PC-9 (cell line): ENCODE results near the gene SPEN. TPM values are rescaled to one million over a fixed set of nuclear protein-coding genes. Genes with fewer than 3 reads are reported as not detected.
"Not testable (repeated sequence)": the region's sequence is repeated elsewhere in the genome, so short reads cannot be mapped to it uniquely, and the experiment has no call there.

Experiments used
- BruUV-seq: library from RNA; stranded (reverse); fragments of 400-500 nt; replicated peaks from 2 replicates; lab custom pipeline; 2021; lab: Mats Ljungman, UMichigan
- CTCF ChIA-PET: fragments of 300-600 bp; sonication (Branson Sonifier 250); formaldehyde crosslinking; loops from one replicate; lab custom pipeline; 2022; ENCODE audit warnings: antibody characterized with exemption; lab: Charles Lee
- POLR2A ChIA-PET: fragments of 300-600 bp; sonication (Branson Sonifier 250); formaldehyde crosslinking; loops from one replicate; lab custom pipeline; 2022; ENCODE audit warnings: antibody characterized with exemption; ENCODE audit not compliant: unreplicated experiment; lab: Charles Lee
- DNase-seq, 2 experiments: peaks; one replicate each; pipeline versions ENCODE4 v3.0.0 to v3.0.0-alpha.2; 2015 to 2022; ENCODE audit warnings: mixed read lengths in 1 of 2
- H2AFZ ChIP-seq: fragments of 200-600 bp; sonication (generic); 2 replicates; pipeline ENCODE4 v1.8.1; 2017; ENCODE audit warnings: antibody characterized with exemption
- H3F3A ChIP-seq: fragments of 200-600 bp; sonication (generic); 2 replicates; pipeline ENCODE4 v1.8.1; 2017; ENCODE audit warnings: antibody characterized with exemption, mild to moderate bottlenecking, low read depth; ENCODE audit not compliant: insufficient read depth
- H3K27ac ChIP-seq: fragments of 200-600 bp; sonication (generic); 2 replicates; pipeline ENCODE4 v1.6.1; 2016; ENCODE audit warnings: mixed run types
- H3K27me3 ChIP-seq: fragments of 200-600 bp; sonication (generic); 2 replicates; pipeline ENCODE4 v1.6.1; 2016; ENCODE audit warnings: low read depth, mixed run types; ENCODE audit not compliant: insufficient read depth
- H3K36me3 ChIP-seq: fragments of 200-600 bp; sonication (generic); 2 replicates; pipeline ENCODE4 v1.6.1; 2016; ENCODE audit warnings: low read depth, mixed run types
- H3K4me1 ChIP-seq: fragments of 200-600 bp; sonication (generic); replicated peaks from 2 replicates; pipeline ENCODE4 v1.6.1; 2016; ENCODE audit warnings: mixed run types; ENCODE audit not compliant: insufficient read depth
- H3K4me2 ChIP-seq: fragments of 200-600 bp; sonication (generic); 2 replicates; pipeline ENCODE4 v1.6.1; 2017; ENCODE audit warnings: mixed run types
- H3K4me3 ChIP-seq: fragments of 200-600 bp; sonication (generic); 2 replicates; pipeline ENCODE4 v1.6.1; 2016; ENCODE audit warnings: mixed run types
- H3K79me2 ChIP-seq: fragments of 200-600 bp; sonication (generic); 2 replicates; pipeline ENCODE4 v1.6.1; 2017; ENCODE audit warnings: low read depth, mixed run types
- H3K9me2 ChIP-seq: fragments of 200-600 bp; sonication (generic); 2 replicates; pipeline ENCODE4 v1.8.1; 2017; ENCODE audit warnings: mild to moderate bottlenecking; ENCODE audit not compliant: insufficient read depth
- H3K9me3 ChIP-seq: fragments of 200-600 bp; sonication (generic); 2 replicates; pipeline ENCODE4 v1.8.1; 2016; ENCODE audit warnings: low read depth; ENCODE audit not compliant: insufficient read depth
- H4K20me1 ChIP-seq: fragments of 200-600 bp; sonication (generic); 2 replicates; pipeline ENCODE4 v1.8.1; 2017; ENCODE audit not compliant: insufficient read depth
- CTCF ChIP-seq: fragments of 200-600 bp; sonication (generic); conservative IDR thresholded peaks from 2 replicates; pipeline ENCODE4 v1.6.1; 2017; ENCODE audit warnings: mixed run types, antibody characterized with exemption, mild to moderate bottlenecking, moderate library complexity
- EZH2 ChIP-seq: fragments of 200-600 bp; sonication (generic); IDR thresholded peaks from 2 replicates; pipeline ENCODE4 v1.8.0; 2017; ENCODE audit warnings: antibody characterized with exemption, low read depth
- intact Hi-C: fragments of 100-400 bp; cut with micrococcal nuclease; formaldehyde crosslinking; loops from one replicate; pipeline ENCODE4 v1.10.0; 2022; ENCODE audit not compliant: unreplicated experiment
- total RNA-seq: library from RNA; stranded (reverse); gene quantifications from 2 replicates; pipeline ENCODE4 v1.2.3, GENCODE V29; 2021

Gene SPEN
- total RNA-seq, 1 experiment from 2014 or later = 46.8 TPM

- Histone ChIP-seq H3K27ac (no peak overlapping the region), H3K36me3 (no peaks in the 10 kb centered on the region), H3K27me3 (no peaks in the 10 kb centered on the region), H3K79me2 (peaks cover 100% of the 10 kb centered on the region), H4K20me1 (peaks cover under 1% of the 10 kb centered on the region; the same call in 1 of the 2 replicates), H3F3A (peaks cover 16% of the 10 kb centered on the region), H3K9me3 (no peaks in the 10 kb centered on the region), H3K4me2 (no peak overlapping the region), H2AFZ (no peak overlapping the region), H3K4me3 (no peak overlapping the region), H3K9me2 (no peaks in the 10 kb centered on the region), H3K4me1 (0 out of 2 replicates have a peak, but pooled peaks cover 9% of the 10 kb centered on the region)
- intact Hi-C loops = no loop called here
- POLR2A ChIA-PET = no interaction called here
- DNase-seq = no peak
- BruUV-seq = no TSS peak
- TF ChIP-seq EZH2 (no peak), CTCF (no peak)
- CTCF ChIA-PET = interaction anchor here (0.5 kb wide), 1 partner anchor 69 kb away, joined by 5 read pairs; no protein-coding TSS in a partner anchor
Measured at GRCh38 chr1:15895233-15895632, 47.7 kb downstream of the SPEN start.

GRCh38 chr1:15896841-15897610 lies 49.5 kb downstream of the SPEN start:
- H3K79me2 ChIP-seq = peaks cover 99% of the 10 kb centered on the region
- H3K4me2 ChIP-seq, H3K4me1 ChIP-seq, H3K9me2 ChIP-seq, DNase-seq, BruUV-seq, intact Hi-C loops, H3K9me3 ChIP-seq, H3K4me3 ChIP-seq, H2AFZ ChIP-seq, H4K20me1 ChIP-seq, H3K27me3 ChIP-seq, H3K36me3 ChIP-seq: not testable (repeated sequence)
- POLR2A ChIA-PET = interaction anchor here (0.6 kb wide), 1 partner anchor 82 kb away, joined by 9 read pairs; no protein-coding TSS in a partner anchor
- CTCF ChIA-PET = interaction anchor here (0.7 kb wide), 1 partner anchor 24 kb away, joined by 4 read pairs; no protein-coding TSS in a partner anchor
- peak overlapping the region; percentile 53 for H3K27ac ChIP-seq
- H3F3A ChIP-seq = peaks cover 16% of the 10 kb centered on the region; the same call in 1 of the 2 replicates

GRCh38 chr1:15899266-15899665 lies 51.8 kb downstream of the SPEN start:
- no peak overlapping the region for H3K4me3 ChIP-seq
- no peaks in the 10 kb centered on the region for H3K4me1 ChIP-seq
- H4K20me1 ChIP-seq = peaks cover 6% of the 10 kb centered on the region; the same call in 1 of the 2 replicates
- 0 out of 2 replicates have a peak, but pooled peaks cover 4% of the 10 kb centered on the region for H3F3A ChIP-seq
- no peak overlapping the region for H2AFZ ChIP-seq
- ChIA-PET CTCF (interaction anchor here (0.9 kb wide), 1 partner anchor 12 kb away, joined by 9 read pairs; no protein-coding TSS in a partner anchor), POLR2A (no interaction called here)
- no peaks in the 10 kb centered on the region for H3K36me3 ChIP-seq
- H3K9me2 ChIP-seq = no peaks in the 10 kb centered on the region
- H3K27ac ChIP-seq = no peak overlapping the region
- TF ChIP-seq EZH2 = no peak
- no peak overlapping the region for H3K4me2 ChIP-seq
- no peak for DNase-seq
- H3K27me3 ChIP-seq = no peaks in the 10 kb centered on the region
- H3K9me3 ChIP-seq = no peaks in the 10 kb centered on the region
- intact Hi-C loops = no loop called here
- no TSS peak for BruUV-seq
- peaks cover 99% of the 10 kb centered on the region for H3K79me2 ChIP-seq

- H3K4me2 ChIP-seq = no peak overlapping the region
- intact Hi-C loops = no loop called here
- no TSS peak for BruUV-seq
- POLR2A ChIA-PET = no interaction called here
- H3K27ac ChIP-seq = 0 out of 2 replicates have a peak overlapping the region, but pooled peaks have one; percentile 12
- CTCF ChIA-PET = interaction anchor here (0.6 to 0.7 kb wide), 2 partner anchors 24 to 45 kb away, joined by 4 to 5 read pairs; no protein-coding TSS in a partner anchor
- H3K4me1 ChIP-seq = no peaks in the 10 kb centered on the region
- H3F3A ChIP-seq = 0 out of 2 replicates have a peak, but pooled peaks cover 4% of the 10 kb centered on the region
- H3K36me3 ChIP-seq = no peaks in the 10 kb centered on the region
- TF ChIP-seq CTCF = no peak
- TF ChIP-seq EZH2 = no peak
- no peaks in the 10 kb centered on the region for H3K27me3 ChIP-seq
- peaks cover 97% of the 10 kb centered on the region for H3K79me2 ChIP-seq
- H3K9me3 ChIP-seq = no peaks in the 10 kb centered on the region
- DNase-seq = no peak
- no peaks in the 10 kb centered on the region for H3K9me2 ChIP-seq
- H2AFZ ChIP-seq = no peak overlapping the region
- no peak overlapping the region for H3K4me3 ChIP-seq
- peaks cover 6% of the 10 kb centered on the region; the same call in 1 of the 2 replicates for H4K20me1 ChIP-seq
Measured at GRCh38 chr1:15900662-15901279, 53.3 kb downstream of the SPEN start.
